Fibroblast of peridontal ligament (primary cell): ENCODE measurements around the gene SEMA3G.

Experiments
- DNase-seq: peaks from one replicate; pipeline ENCODE4 v3.0.0-alpha.2; 2010; ENCODE audit errors: extremely low read depth

SEMA3G gene

DNA sequence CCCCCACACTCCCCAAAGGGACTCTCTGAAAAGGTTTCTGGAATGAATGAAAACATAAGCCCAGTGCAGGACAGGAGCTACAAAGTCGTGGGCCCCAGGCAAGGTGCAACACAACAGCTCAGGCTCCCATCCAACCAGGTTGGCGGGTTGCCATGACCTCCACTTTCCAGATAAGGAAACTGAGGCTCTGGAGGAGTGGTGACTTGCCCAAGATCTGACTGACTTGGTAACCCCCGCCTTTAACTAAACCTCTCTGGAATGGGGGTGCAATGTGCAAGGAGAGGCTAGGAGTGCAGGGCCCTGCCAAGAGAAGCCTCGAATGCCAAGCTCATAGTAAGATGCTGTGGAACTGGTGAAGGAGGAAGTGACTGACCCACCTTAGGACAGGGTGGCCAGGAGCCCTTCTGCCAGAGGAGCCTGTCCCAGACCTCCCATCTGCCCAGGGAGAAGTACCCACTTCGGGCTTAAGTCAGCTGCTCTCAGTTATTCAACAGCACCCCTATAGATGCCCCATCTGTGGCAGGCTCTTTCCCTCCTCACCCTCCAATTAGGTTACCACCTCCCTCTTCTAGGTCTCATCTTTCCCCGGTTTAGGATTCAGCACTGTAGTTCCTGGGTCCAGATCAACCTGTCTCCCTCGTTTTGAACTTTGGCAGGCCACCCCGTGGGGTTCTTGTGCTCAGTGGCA, 9.5 kb upstream of the SEMA3G start:
- no peak for DNase-seq

DNA sequence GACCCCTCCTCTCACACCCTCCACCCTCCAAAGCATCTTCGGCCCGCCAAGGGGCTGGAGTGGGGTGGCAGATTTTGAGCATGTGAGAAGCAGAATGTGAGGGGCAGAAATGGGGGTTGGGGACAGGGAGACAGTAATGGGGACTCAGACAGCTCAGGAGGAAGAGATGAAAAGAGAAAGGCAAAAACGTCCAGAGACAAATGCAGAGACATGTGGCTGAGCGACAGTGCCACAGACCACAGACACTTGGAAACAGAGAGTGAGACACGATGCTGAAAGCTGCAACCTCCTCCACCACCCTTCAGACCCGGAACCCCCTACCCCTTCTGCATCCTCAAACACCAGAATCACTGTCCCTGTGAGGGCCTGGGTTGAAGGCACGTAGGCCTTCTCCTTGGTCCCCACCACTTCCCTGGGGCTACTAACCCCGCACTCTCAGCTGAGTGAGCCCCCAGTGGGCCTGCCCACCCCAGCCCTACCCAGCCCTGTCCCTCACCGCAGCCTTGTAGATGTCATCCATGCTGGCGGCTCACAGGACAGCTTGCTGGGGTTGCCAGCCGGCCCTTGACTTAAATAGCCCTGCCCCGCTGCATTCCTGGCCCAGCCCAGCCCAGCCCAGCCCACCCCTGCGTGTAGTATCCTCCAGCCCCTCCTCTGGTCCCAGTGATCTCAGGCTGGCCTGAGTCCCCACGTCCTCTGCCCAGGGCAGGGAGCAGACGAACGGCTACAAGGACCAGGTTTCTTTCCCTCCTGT, 8.8 kb upstream of the SEMA3G start, which contains the start of gene TNNC1:
Gene TNNC1, minus strand, starts transcription at position 546 of the 754 bp plus-strand sequence. Its CDS starts 26 bp downstream, at position 520.
- no peak for DNase-seq

DNA sequence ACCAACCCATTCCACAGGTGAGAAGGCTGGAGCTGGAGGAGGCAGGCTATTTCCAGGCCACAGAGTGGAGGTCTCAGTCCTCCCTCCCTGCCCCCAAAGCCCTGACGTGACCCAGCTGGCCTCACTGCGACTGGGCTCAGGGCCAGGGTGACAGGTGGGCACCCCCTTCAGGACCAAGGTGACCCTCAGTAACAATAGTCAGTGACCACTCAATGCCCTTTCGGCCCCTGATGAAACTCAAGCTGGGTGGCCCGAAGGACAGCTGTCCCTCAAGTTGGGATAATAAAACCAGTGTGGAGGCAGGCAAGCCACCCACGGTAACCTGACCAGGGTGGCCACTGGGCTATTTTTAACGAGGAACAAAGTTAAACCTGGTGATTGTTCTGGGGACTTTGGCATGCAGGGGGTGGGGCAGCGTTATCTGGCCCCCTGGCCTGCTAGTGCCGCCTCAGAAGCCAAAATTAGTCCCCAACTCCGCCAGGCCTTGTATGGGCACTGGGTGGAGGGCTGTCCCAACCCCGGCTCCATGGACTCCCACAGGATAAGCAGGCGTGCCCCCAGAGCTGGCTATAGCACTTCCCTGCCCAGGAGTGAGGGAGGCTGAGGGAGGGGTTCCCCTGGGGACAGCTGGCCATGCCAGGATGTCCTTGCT, 7.8 kb upstream of the SEMA3G start:
- no peak for DNase-seq

DNA sequence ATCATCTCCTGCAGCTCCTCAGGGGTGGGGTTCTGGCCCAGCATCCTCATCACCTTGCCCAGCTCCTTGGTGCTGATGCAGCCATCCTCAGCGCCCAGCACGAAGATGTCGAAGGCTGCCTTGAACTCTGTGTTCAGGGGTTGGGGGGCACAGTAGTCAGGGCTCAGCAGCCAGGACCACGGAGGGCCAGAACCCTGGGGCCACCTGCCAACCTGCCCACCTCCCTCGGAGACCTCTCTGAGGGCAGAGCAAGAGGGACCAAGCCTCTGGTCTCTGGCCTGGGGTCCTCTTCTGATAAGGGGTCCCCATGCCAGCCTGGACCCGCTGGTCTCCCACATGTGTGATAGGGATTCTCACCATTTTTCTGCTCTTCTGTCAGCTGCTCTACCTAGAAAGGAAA, 7.2 kb upstream of the SEMA3G start:
- DNase-seq, result no peak

DNA sequence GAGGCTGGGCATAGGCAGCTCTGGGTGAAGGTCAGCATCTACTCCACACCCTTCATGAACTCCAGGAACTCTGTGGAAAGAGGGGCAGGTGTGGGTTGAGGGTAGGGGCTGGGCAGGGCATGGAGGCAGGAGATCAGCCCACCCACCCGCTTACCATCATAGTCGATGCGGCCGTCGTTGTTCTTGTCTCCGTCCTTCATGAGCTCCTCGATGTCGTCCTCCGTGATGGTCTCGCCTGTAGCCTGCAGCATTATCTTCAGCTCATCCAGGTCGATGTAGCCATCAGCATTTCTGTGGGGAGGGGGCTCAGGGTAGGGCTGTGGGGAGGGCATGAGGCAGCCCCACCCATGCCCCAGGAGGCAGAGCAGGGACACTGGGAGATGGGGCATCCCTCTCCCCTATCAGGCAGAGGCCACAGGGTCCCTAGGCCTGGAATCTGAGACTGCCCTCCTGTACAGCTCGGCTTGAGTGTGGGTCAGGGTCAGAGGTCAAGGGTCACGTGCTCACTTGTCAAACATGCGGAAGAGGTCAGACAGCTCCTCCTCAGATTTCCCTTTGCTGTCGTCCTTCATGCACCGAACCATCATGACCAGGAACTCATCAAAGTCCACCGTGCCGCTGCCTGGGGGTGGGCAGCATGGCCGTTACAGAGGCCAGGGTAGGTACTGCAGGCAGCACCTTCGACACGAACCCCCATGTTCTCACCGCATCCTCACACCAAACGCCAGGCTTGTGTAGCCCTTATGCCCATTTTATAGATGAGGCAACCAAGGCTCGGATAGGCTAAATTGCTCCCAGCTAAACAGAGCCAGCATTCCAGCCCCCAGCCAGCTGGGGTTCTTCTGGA, 6.6 kb upstream of the SEMA3G start:
- DNase-seq, result no peak

DNA sequence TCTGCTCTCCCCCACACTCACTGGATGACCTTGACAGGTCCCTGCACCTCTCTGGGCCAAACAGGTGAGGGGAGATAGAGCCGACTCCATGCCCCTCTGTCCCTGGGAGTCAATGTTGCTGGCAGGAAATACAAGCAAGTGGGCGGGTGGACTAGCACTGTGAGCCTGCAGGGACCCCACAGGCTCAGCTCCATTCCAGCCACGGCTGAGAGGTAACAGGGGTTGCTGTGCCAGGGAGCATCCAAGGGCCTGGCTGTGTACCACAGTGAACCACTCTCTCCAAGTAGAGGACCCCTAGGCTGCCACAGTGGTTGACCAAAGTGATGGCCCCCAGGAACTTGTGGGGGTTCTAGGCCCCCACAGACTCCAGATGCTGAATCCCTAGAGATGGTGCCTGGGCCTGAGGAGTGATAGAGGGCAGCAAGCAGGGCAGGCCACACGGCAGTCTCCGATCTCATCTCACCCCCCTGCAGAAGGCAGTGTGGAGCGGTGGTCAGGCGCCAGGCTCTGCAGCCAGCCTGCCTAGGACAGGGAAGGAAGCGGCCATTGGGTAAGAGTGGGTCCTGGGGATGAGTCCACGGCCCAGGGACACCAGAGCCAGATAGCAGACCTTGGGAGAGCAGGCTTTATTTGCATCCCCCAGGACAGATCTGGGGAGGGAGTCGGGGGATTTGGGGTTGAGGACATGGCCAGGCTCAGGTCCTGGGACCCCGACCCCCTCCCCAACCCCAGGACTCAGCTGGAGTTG, 5.8 kb upstream of the SEMA3G start:
- DNase-seq, result no peak

DNA sequence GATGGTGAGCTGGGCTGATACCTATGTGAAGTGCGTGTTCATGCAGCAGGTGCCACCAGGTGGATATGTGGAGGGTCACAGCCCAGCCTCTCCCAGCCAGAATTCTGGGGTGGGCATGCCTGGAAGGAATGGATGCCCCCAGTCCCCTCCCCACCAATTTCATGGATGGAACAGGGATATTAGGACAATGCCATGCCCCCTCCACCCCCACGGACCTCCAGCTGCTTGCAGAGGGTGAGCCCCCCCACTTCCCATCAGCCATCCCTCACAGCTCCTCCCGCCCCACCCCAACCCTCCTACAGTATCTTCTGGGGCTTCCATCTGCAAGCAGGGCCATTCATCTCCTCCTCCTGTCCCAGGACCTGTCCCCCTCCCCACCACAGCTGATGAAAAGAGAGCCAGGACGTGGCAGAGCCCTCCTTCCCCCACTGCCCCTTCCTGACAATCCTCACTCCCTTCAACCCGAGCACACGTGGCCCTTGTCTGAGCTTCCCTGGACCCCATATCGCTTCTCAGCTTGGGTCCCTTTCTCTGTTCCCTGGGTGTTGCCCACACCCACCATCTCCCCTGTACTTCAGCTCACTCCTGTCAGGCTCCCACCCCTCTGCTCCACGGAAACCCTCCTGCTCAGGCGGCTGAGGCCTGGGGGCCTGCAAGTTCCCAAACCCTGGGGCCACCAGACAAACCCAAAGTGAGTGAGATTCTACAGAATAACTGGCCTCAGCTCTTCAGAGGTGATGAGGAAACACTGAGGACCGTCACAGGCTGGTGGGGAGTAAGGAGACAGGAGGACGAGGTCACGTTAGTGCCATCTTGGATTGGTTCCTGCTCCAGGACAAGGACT, 2.8 kb upstream of the SEMA3G start:
- no peak for DNase-seq

DNA sequence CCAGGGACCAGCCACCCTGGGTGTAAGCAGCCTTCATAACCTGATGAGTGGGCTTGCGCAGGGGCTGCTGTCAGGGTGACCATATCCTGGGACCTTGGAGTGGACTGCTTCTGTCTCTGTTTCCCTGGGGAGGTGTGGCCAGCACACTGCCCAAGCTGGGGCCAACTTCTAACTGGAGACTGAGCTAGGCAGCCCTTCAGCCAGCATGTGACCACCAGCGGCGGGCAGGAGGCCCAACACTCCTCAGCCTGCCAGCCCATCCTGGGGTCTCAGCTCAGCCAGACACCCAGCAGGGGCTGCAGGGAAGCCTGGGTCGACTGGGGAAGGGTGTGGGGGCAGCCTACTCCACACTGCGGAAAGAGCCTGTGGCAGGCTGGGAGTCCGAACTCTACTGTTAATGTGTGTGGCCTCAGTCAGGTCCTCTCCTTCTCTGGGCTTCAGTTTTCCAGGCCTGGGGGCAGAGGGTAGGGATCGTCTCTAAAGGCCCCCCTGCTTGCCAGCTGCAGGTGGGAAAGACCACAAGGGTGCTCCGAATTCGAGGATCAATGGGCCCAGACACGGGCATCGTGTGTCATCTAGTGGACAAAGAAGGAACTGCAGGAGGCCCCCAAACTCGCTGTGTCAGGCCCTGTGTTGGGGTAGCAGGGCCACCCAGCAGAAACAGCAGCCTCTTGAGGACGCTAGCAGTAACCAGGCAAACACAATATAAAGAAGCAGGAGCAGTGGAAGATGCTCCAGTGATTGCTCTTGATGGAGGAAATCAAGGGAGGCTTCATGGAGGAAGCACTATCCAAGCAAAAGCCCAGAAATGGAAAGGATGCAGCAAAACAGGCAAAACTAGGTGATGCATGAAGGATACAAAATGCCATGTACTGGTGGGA, 2.0 kb upstream of the SEMA3G start:
- DNase-seq, result peak; percentile 53

DNA sequence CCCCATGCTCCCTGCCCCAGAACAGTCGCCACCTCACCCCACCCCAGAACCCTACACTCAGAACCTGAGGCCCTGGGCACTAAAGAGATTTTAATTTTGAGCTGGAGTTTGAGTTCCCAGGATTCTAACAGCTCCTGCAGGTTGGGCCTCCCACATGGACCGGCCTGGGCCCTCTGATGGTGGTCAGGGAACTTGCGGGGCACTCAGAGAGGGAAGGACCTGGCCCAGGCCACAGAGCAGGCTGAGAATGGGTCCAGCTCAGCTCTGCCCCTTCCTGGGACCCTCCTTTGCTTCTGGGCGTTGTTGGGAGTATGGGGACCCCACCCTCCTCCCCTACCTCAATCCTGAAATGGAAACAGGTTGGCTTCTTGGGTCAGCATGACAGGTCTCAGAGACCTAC, 1.1 kb upstream of the SEMA3G start:
- DNase-seq, result no peak

DNA sequence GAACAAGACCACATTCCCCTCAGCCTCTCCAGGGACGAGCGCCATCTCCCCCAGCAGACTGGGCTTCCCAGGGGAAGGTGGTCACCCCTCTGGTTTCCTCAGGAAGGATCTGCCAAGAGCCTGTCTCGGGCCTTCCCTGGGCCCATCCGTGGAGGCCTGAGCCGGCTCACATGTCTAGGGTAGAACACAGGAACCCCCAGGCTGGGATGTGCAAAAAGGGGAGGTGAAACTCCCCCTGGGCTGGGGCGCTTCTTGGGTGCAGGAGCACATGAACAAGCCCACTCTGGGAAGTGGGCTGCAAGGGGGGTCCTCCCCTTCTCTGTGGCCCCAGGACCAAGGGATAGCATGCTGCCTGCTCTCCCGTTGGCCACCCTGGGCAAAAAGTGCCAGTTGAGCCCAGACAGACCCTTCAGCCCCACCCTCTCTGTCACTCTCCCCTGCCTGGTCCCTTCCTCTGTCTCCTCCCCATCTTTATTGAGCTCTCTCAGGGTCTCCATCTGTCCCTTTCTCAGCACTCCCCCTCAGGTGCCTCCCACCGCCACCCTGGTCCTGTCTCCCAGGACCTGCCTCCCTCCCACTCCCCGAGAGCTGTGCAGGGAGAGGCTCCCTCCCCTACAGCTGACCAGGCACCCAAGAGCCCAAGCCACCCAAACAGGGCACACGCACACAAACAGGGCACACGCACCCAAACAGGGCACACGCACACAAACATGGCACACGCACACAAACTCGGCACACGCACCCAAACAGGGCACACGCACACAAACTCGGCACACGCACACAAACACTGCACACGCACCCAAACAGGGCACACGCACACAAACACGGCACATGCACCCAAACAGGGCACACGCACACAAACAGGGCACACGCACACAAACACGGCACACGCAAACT, 864 bp downstream of the SEMA3G start:
- DNase-seq, result no peak

DNA sequence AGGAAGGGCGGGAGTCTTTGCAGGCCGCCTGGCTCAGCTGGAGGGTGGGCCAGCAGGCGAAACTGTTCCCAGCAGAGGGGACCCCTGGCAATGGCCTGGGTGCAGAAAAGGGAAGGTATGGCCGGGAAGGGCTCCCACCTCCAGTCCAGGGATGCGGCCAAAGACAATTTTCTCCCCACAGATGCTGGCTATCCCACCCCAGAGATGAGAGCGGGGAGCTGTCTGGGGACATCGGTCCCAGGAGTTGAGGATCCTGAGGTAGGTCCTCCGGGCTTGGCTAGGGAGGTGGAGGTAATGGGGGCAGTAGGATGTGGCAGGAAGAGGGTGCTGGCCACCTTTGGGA, 1.7 kb downstream of the SEMA3G start:
- no peak for DNase-seq

DNA sequence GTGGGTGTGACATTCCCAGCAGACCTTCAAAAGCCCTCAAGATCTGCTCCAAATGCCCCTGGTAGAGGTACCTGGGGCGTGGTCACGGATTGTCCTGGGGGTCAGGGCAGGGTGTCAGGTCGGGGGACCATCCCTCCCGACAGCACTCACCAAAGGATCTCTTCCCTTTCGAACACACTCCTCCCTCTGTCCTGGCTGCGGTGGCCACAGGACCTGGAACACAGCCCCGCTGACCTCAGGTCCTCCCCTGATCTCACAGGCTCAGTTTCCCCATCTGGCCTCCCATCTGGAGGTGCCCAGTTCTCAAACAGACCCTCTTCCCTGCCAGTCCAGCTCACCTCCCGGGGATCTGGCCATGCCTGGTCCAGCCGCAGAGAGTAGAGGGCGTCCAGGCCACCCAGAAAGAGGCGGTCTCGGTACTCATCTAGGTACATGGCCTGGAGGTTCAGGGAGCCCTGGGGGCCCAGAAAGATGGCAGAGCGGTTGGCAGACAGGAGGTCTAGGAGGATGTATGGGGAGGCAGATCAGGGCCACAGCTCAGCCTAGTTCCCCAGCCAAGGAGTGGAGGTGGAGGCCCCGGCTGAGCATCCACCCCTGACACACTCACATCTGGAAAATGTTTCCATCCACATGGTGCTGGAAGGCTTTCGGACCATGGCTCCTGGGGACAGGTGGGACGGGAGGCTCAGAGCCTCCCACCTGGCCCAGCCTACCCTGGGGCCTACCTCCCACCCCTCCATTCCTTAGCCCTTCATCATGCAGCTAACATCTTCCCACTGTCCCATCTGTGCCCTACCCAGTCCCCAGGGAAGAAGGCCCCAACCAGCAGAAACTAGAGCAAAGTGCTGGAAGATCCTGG, 2.3 kb downstream of the SEMA3G start:
- no peak for DNase-seq

DNA sequence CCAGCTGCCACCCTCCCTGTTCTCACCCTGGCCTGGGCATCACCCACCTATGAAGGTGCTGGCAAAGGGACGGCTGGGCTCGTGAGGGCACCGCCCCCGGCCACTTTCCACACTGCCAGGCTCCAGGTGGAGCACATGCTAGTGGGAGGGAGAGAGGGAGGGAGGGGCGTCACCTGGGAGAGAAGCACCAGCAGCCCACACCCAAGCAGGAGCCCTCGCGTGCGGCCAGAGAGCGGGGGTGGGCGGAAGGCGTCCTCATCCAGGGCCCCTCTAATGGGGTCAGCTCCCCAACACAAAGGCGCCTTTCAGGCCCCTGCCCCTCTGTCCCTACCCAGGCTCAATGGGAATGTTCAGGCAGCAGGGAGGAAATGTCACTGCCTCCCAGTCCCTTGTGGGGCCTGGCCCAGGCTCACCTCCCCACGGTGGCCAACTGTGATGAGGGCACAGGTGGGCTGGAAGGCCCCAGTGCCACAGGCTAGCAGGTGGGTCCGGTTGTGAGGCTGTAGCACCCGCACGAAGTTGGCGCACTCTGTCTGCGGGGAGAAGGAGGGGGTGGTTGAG, 3.1 kb downstream of the SEMA3G start:
- no peak for DNase-seq

DNA sequence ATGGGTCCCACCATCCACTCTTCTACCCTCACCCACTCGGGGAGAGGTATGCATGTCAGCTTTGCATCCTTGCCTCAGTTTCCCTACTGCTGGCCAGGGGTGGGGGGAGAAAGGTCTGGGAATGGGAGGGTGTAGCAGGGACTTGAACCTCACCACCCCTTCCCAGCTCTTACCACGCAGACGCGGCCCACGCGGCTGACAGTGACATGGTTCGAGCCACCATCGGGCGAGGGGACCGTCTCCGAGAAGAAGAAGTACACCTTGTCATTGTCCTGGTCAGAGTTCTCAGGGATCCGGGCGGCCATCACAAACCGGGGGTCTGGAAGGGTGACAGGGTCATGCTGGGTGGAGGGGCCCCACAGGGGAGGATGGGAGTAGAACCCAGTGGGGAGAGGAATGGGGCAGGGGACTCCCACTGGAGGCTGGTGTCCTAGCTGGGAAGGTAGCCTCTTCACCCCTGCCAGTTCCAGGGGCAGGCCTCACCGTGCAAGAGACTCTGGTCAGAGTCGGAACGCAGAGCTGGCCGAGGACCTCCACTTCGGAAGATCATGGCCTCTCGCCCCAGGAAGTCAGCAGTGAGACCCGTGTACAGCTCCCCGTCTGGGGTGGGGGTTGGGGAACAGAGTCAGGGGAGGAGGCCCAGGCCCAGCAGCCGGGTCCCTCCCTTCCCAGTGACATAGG, 3.7 kb downstream of the SEMA3G start:
- DNase-seq, result no peak

DNA sequence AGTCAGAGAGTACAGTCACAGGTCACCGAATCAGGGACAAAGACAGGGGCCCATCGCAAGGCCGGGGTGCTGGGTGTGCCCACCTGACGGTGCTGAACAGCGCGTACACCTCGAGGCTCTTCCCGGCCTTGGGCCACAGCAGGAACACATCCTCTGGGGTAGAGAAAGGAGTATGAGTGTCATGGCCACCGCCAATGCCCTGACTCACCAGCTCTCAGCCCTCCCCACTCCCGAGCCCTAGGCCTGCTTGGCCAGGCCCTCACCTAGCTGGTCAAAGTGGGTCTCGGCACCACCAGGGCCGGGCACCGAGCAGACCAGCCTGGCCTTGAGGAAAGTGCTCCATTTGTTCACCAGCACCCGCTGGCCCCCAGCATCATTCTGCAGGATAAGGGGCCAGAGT, 4.2 kb downstream of the SEMA3G start:
- DNase-seq, result no peak

DNA sequence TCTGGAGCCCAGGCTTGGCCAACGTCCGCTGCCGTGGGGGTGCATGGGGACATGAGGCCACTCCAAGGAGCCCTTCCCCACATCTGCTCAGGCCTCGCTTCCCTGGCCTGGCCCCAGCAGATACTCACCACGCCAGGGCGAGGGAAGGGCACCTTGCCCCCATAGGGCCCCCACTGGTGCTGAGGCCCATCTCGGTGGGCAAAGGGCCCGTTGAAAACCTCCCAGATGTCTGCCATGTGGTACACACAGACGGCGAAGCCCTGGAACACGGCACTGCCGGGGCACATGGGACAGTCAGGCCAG, 4.7 kb downstream of the SEMA3G start:
- DNase-seq, result no peak
